Measurements from ENCODE around the gene FEZF2.

DNA sequence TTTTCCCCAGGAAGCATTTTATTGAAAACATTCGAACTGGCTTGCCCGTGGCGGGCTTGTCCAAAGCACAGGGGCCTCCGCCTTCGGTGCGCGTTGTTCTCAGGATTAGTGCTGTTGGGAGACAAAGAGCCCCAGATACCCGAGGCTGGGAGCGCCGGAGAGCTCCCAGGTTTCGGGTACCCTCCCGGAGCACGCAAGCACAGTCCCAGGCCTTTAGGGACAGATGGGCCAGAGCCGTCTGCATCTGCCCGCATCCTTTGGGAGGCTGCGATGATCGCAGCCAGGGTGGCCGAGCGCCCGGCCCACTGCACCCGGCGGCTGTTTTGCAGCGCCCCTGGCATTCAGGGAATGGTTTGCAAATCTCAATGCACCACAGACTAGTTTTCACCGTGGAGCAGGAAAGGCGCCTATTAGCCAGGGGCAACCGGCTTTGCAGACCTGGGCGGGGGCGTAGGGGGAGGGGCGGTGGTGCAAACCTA, 5.0 kb upstream of the FEZF2 start:
- no peak for TF ChIP-seq CTCF (IDR thresholded peaks at IDR 0.05; ENCODE audit: low read length)
- TF ChIP-seq EZH2 (IDR thresholded peaks at IDR 0.05; ENCODE audit: borderline replicate concordance, low read length), result no peak

Data from OCI-LY1 (cell line).